GM12878 (cell line): Measurements from ENCODE around the gene BSCL2. TPM values are rescaled to one million over a fixed set of nuclear protein-coding genes. Genes with fewer than 3 reads are reported as not detected.
"Not testable (repeated sequence)": the region's sequence is repeated elsewhere in the genome, so short reads cannot be mapped to it uniquely, and the experiment has no call there.

ENCODE experiments used
- ATAC-seq: fragments of 200-7000 bp; cut with Tn5 transposase; 3 replicates; pipeline ENCODE4 v1.9.1; 2020; ENCODE audit warnings: mild to moderate bottlenecking, moderate library complexity
- BruUV-seq: library from RNA; stranded (reverse); fragments of 400-500 nt; replicated peaks from 2 replicates; lab custom pipeline; 2021; lab: Mats Ljungman, UMichigan
- CTCF ChIA-PET: fragments of 300-600 bp; sonication (Branson Sonifier 250); formaldehyde crosslinking; extraction: SDS; loops from one replicate; lab custom pipeline; 2021; ENCODE audit warnings: inconsistent platforms; lab: Yijun Ruan, JAX
- POLR2A ChIA-PET: fragments of 350-600 bp; formaldehyde crosslinking; extraction: SDS; loops from one replicate; lab custom pipeline; 2021; ENCODE audit warnings: inconsistent platforms; lab: Charles Lee
- RAD21 ChIA-PET: fragments of 300-600 bp; sonication (Branson Sonifier 250); formaldehyde crosslinking; loops from one replicate; lab custom pipeline; 2023; ENCODE audit warnings: antibody characterized with exemption; ENCODE audit not compliant: unreplicated experiment; lab: Charles Lee
- SMC1A ChIA-PET: fragments of 300-600 bp; sonication (Branson Sonifier 250); formaldehyde crosslinking; loops from one replicate; lab custom pipeline; 2023; ENCODE audit not compliant: unreplicated experiment, uncharacterized antibody; lab: Charles Lee
- DNase-seq: peaks from one replicate; pipeline ENCODE4 v3.0.0-alpha.2; 2011; ENCODE audit warnings: low read depth, low spot score
- FAIRE-seq: peaks from 3 replicates; lab custom pipeline; 2011; peaks lifted over from hg19 to GRCh38; lab: Jason Lieb, UNC
- H2AFZ ChIP-seq: 2 replicates; pipeline ENCODE4 v1.6.0; 2011; ENCODE audit warnings: low read depth, low read length, control low read depth; ENCODE audit not compliant: control insufficient read depth
- H3K27ac ChIP-seq: 2 replicates; pipeline ENCODE4 v1.5.1; 2011; ENCODE audit warnings: control low read depth; ENCODE audit not compliant: control insufficient read depth, insufficient read depth
- H3K27me3 ChIP-seq, 2 experiments: replicated peaks in 1 of 2; 2 replicates each; pipeline versions ENCODE4 v1.6.0 to v1.6.1; 2011; ENCODE audit warnings: low read length in 1 of 2; ENCODE audit not compliant: control insufficient read depth in 2 of 2, insufficient read depth in 2 of 2
- H3K36me3 ChIP-seq, 2 experiments: 2 replicates each; pipeline ENCODE4 v1.5.1; 2011; ENCODE audit warnings: low read length in 1 of 2; ENCODE audit not compliant: control insufficient read depth in 2 of 2, insufficient read depth in 2 of 2
- H3K4me1 ChIP-seq: 2 replicates; pipeline ENCODE4 v1.6.1; 2011; ENCODE audit warnings: mild to moderate bottlenecking, low read length, moderate library complexity, mixed read lengths; ENCODE audit not compliant: control insufficient read depth, insufficient read depth
- H3K4me2 ChIP-seq: 2 replicates; pipeline ENCODE4 v1.6.0; 2011; ENCODE audit warnings: control low read depth; ENCODE audit not compliant: control insufficient read depth, insufficient read depth
- H3K4me3 ChIP-seq: fragments of 200-600 bp; sonication (generic); 2 replicates; pipeline ENCODE4 v1.5.1; 2016
- H3K79me2 ChIP-seq: 2 replicates; pipeline ENCODE4 v1.6.0; 2011; ENCODE audit warnings: low read length; ENCODE audit not compliant: control insufficient read depth, insufficient read depth
- H3K9ac ChIP-seq: 2 replicates; pipeline ENCODE4 v1.8.0; 2011; ENCODE audit warnings: low read length, control low read depth, mixed read lengths; ENCODE audit not compliant: control insufficient read depth, insufficient read depth
- H3K9me3 ChIP-seq: replicated peaks from 3 replicates; pipeline ENCODE4 v1.5.1; 2011; ENCODE audit warnings: mild to moderate bottlenecking, low read length; ENCODE audit not compliant: control insufficient read depth, insufficient read depth
- H4K20me1 ChIP-seq: 2 replicates; pipeline ENCODE4 v1.6.0; 2011; ENCODE audit not compliant: control insufficient read depth, insufficient read depth
- CBX3 ChIP-seq: fragments of 200-600 bp; sonication (generic); IDR thresholded peaks from 2 replicates; pipeline ENCODE4 v1.6.1; 2016; ENCODE audit warnings: low read depth, borderline replicate concordance
- FOS ChIP-seq: IDR thresholded peaks from 3 replicates; pipeline ENCODE4 v1.6.1; 2011; ENCODE audit warnings: borderline replicate concordance; ENCODE audit not compliant: insufficient read length; ENCODE audit errors: extremely low read depth
- MEF2A ChIP-seq: IDR thresholded peaks from 2 replicates; pipeline ENCODE4 v1.6.1; 2011; ENCODE audit warnings: low read depth, mild to moderate bottlenecking, low read length, moderate library complexity; ENCODE audit not compliant: insufficient read depth
- NFYA ChIP-seq: IDR thresholded peaks from 2 replicates; pipeline ENCODE4 v1.6.1; 2011; ENCODE audit warnings: low read depth, mild to moderate bottlenecking, low read length, improper control_type of control experiment, borderline replicate concordance
- TAF1 ChIP-seq: IDR thresholded peaks from 2 replicates; pipeline ENCODE4 v1.6.1; 2011; ENCODE audit warnings: mild to moderate bottlenecking, low read depth, low read length, borderline replicate concordance
- WRNIP1 ChIP-seq: IDR thresholded peaks from 2 replicates; pipeline ENCODE4 v1.6.1; 2011; ENCODE audit warnings: low read depth, low read length, improper control_type of control experiment, borderline replicate concordance
- WGBS: methylation state at CpG from one replicate; pipeline ENCODE4 v1.1.6; 2016; ENCODE audit warnings: low lambda C conversion rate; ENCODE audit not compliant: insufficient replicate concordance, insufficient coverage; ENCODE audit errors: missing lambda C conversion rate; 5-methylcytosine and 5-hydroxymethylcytosine counted together
- in situ Hi-C: fragments of 300-500 bp; cut with MboI; formaldehyde crosslinking; loops from 9 replicates; pipeline ENCODE4 v1.14.3; 2018; ENCODE audit warnings: mixed read lengths
- intact Hi-C: fragments of 100-400 bp; cut with micrococcal nuclease; formaldehyde crosslinking; loops from one replicate; pipeline ENCODE4 v1.14.2; 2022; ENCODE audit not compliant: unreplicated experiment
- polyA plus RNA-seq, 11 experiments: library from polyadenylated mRNA; depleted of rRNA in 4 of 11; unstranded in 6 of 11; stranded (reverse) in 5 of 11; fragments of >200 nt; fragmentation: Nextera tagmentation in 4 of 11; fragmentation: Illumina TruSeq in 1 of 11; extraction: Ambion mirVana in 4 of 11; extraction: Trizol in 1 of 11; gene quantifications; 1 replicate in 1 of 11; 2 replicates in 10 of 11; pipeline versions ENCODE4 v1.2.1 to v1.2.3, GENCODE V29; 2011 to 2016; ENCODE audit warnings: inconsistent platforms in 2 of 11, missing spikeins in 2 of 11, low read depth in 1 of 11
- total RNA-seq, 4 experiments: library from RNA; depleted of rRNA in 3 of 4; stranded (reverse); fragments of >200 nt in 3 of 4; fragmentation: Illumina TruSeq in 1 of 4; extraction: Trizol in 1 of 4; gene quantifications; 2 replicates each; pipeline versions ENCODE4 v1.2.1 to v1.2.3, GENCODE V29; 2013 to 2021

The BSCL2 gene
- total and polyA plus RNA-seq, 10 of the 15 experiments (the other 5 are each of a cell fraction or from before 2014, with no cell fraction given): 12.3 to 57.9 (median 21.8) TPM

DNA sequence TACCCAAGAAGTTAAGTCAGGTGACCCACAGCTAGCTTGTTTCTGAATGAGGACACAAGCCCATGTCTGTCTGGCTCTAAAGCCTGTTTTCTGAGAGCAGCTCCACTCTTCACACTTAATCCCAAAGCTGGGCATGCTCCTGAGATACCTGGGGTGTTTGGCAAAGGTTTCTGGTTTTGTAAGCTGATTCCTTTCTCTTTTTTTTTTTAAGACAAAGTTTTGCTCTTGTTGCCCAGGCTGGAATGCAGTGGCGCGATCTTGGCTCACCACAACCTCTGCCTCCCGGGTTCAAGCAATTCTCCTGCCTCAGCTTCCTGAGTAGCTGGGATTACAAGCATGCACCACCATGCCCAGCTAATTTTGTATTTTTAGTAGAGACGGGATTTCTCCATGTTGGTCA is 13.6 kb downstream of the BSCL2 start:
- H2AFZ ChIP-seq, H4K20me1 ChIP-seq, DNase-seq, H3K4me1 ChIP-seq, H3K9me3 ChIP-seq, H3K36me3 ChIP-seq, H3K79me2 ChIP-seq, H3K27ac ChIP-seq, ATAC-seq, BruUV-seq, H3K27me3 ChIP-seq, H3K4me2 ChIP-seq, H3K9ac ChIP-seq, FAIRE-seq, H3K4me3 ChIP-seq: not testable (repeated sequence)
- in situ Hi-C loops (loop anchor here (5.0 to 10.0 kb wide), 2 partner anchors 269 to 296 kb away; no protein-coding TSS in a partner anchor), intact Hi-C loops (loop anchor here (1.0 to 2.0 kb wide), 2 partner anchors 269 to 299 kb away; no protein-coding TSS in a partner anchor)
- 92% methylated on average over 1 of the region's 4 CpGs for WGBS
- ChIA-PET POLR2A (interaction anchor here (0.7 kb wide), 1 partner anchor 76 kb away, joined by 5 read pairs; no protein-coding TSS in a partner anchor), RAD21 (interaction anchor here (0.6 to 3.2 kb wide), 9 partner anchors 17 to 299 kb away, joined by 3 to 18 read pairs (median 5); partner anchors contain the start of genes C11orf98, CSKMT, LBHD1 and TUT1), SMC1A (interaction anchor here (0.6 to 3.2 kb wide), 14 partner anchors 11 to 298 kb away, joined by 3 to 17 read pairs (median 4); partner anchors contain the start of genes GANAB, MTA2, TUT1 and UQCC3), CTCF (interaction anchor here (0.7 to 3.3 kb wide), 29 partner anchors 10 to 1112 kb away, joined by 3 to 48 read pairs (median 4); partner anchors contain the start of genes B3GAT3, BSCL2, C11orf98 and CSKMT)

- H3K27ac ChIP-seq: no peak within 1 kb of the TSS
- DNase-seq (no peak), ATAC-seq (no peak), FAIRE-seq (no peak)
- H3K36me3 ChIP-seq: peaks cover 9% of the 10 kb centered on the region in 2 experiments; a peak in 3 of 4 replicates
- no peak within 1 kb of the TSS for H3K4me3 ChIP-seq
- no peak within 1 kb of the TSS for H2AFZ ChIP-seq
- no peaks in the 10 kb centered on the region for H3K4me1 ChIP-seq
- WGBS: 71% methylated on average over 11 of the region's 11 CpGs
- no peaks in the 10 kb centered on the region for H3K79me2 ChIP-seq
- in situ Hi-C loops: loop anchor here (5.0 to 10.0 kb wide), 2 partner anchors 265 to 292 kb away; no protein-coding TSS in a partner anchor
- ChIA-PET SMC1A (interaction anchor here (1.6 kb wide), 1 partner anchor 9 kb away, joined by 5 read pairs; no protein-coding TSS in a partner anchor), RAD21 (interaction anchor here (0.7 to 1.0 kb wide), 2 partner anchors 8 to 265 kb away, joined by 3 to 4 read pairs; no protein-coding TSS in a partner anchor), CTCF (interaction anchor here (0.7 to 1.7 kb wide), 7 partner anchors 8 to 294 kb away, joined by 3 to 7 read pairs (median 3); partner anchors contain the start of genes C11orf98, CSKMT, TAF6L and TUT1), POLR2A (no interaction called here)
- H3K9ac ChIP-seq: no peak within 1 kb of the TSS
- BruUV-seq: no TSS peak
- H3K27me3 ChIP-seq: no peaks in the 10 kb centered on the region
- no peak within 1 kb of the TSS for H3K4me2 ChIP-seq
- TF ChIP-seq NFYA: no peak
- TF ChIP-seq FOS: no peak
- TF ChIP-seq CBX3: no peak
- TF ChIP-seq MEF2A: no peak
- TF ChIP-seq WRNIP1: no peak
- no peak for TF ChIP-seq TAF1
- intact Hi-C loops: loop anchor here (10.0 kb wide), 1 partner anchor 225 kb away; no protein-coding TSS in a partner anchor
- no peaks in the 10 kb centered on the region for H3K9me3 ChIP-seq
- H4K20me1 ChIP-seq: no peaks in the 10 kb centered on the region
These were observed 17.6 kb downstream of the BSCL2 start, which contains the start of gene LRRN4CL for GRCh38 chr11:62689421-62690183. TSS of gene LRRN4CL (minus strand) at chr11:62689530. CDS start at chr11:62688508, 1,022 bp downstream.
